ENCODE results near the gene PDSS1. TPM values are rescaled to one million over a fixed set of nuclear protein-coding genes. Genes with fewer than 3 reads are reported as not detected.

PDSS1 gene
- total RNA-seq, 1 experiment from 2014 or later, result 18.4 TPM

GRCh38 chr10:26685441-26685840 is 12.1 kb upstream of the PDSS1 start:
- Mint-ChIP-seq H3K4me1 (no peaks in the 10 kb centered on the region), H3K4me3 (no peak overlapping the region), H3K27ac (no peak overlapping the region), H3K36me3 (ENCODE audit: insufficient read depth in 1 of 3, low read depth in 3 of 3) (no peaks in the 10 kb centered on the region), H3K9me3 (no peaks in the 10 kb centered on the region), H3K27me3 (ENCODE audit: low read depth) (peaks cover 6% of the 10 kb centered on the region; the same call in 1 of the 2 replicates)
- Histone ChIP-seq H3T11ph (ENCODE audit: low read length) (no peak overlapping the region), H2AK5ac (ENCODE audit: insufficient read length, low read length) (no peak overlapping the region), H3K27ac (ENCODE audit: insufficient read length, low read depth, low read length) (no peak overlapping the region), H3K9ac (ENCODE audit: extremely low read depth, insufficient read length, low read length) (no peak overlapping the region), H3K27me3 (ENCODE audit: insufficient read depth, low read length) (no peaks in the 10 kb centered on the region), H3K56ac (ENCODE audit: insufficient read length, low read depth, low read length) (no peak overlapping the region), H3K23ac (ENCODE audit: insufficient read length, low read depth, low read length) (no peak overlapping the region), H3K14ac (ENCODE audit: insufficient read depth, low read length) (no peak overlapping the region), H2AFZ (ENCODE audit: low read length) (no peak overlapping the region), H3K79me1 (ENCODE audit: insufficient read depth, low read depth, low read length, poor library complexity, severe bottlenecking) (no peaks in the 10 kb centered on the region), H3K4me1 (ENCODE audit: insufficient read depth, low read length) (no peaks in the 10 kb centered on the region), H2BK15ac (ENCODE audit: low read depth, low read length) (no peak overlapping the region), H4K91ac (ENCODE audit: insufficient read length, low read depth, low read length) (no peak overlapping the region), H3K4me2 (ENCODE audit: insufficient read depth, insufficient read length, low read length) (no peak overlapping the region), H2BK20ac (ENCODE audit: low read depth, low read length, poor library complexity, severe bottlenecking) (no peak overlapping the region), H3K4ac (ENCODE audit: low read depth, low read length) (no peak overlapping the region), H2BK120ac (ENCODE audit: low read depth, low read length, poor library complexity, severe bottlenecking) (no peak overlapping the region), H4K8ac (replicated peaks; ENCODE audit: insufficient read length, low read depth, low read length) (no peak overlapping the region), H3K79me2 (ENCODE audit: insufficient read depth, low read length) (no peaks in the 10 kb centered on the region), H3K23me2 (ENCODE audit: insufficient read length, low read depth, low read length, poor library complexity, severe bottlenecking) (no peaks in the 10 kb centered on the region), H3K18ac (ENCODE audit: insufficient read length, low read depth, low read length) (no peak overlapping the region), H4K20me1 (ENCODE audit: control insufficient read depth, insufficient read depth, insufficient read length) (no peaks in the 10 kb centered on the region), H2BK12ac (ENCODE audit: insufficient read length, low read depth, low read length) (no peak overlapping the region), H3K9me3 (ENCODE audit: control insufficient read depth, low read depth, low read length) (no peaks in the 10 kb centered on the region), H4K5ac (ENCODE audit: insufficient read length, low read depth, low read length) (no peak overlapping the region), H2BK5ac (ENCODE audit: insufficient read length, low read length) (no peak overlapping the region)
- no peak for TF ChIP-seq CTCF (conservative IDR thresholded peaks at IDR 0.05)
- DNase-seq, result no peak
- no CpG with 5 or more reads among the region's 3 CpGs for WGBS (ENCODE audit: extremely low coverage, insufficient read length, low lambda C conversion rate)
